RCC 7860 (cell line): ENCODE measurements around the gene DNAJC24.
"Not testable (repeated sequence)": the region's sequence is repeated elsewhere in the genome, so short reads cannot be mapped to it uniquely, and the experiment has no call there.

ENCODE experiments used
- DNase-seq: peaks from one replicate; pipeline ENCODE4 v3.0.0-alpha.2; 2015; ENCODE audit warnings: low spot score
- FAIRE-seq: peaks from 2 replicates; lab custom pipeline; 2012; peaks lifted over from hg19 to GRCh38; lab: Jason Lieb, UNC

The DNAJC24 gene, protein sequence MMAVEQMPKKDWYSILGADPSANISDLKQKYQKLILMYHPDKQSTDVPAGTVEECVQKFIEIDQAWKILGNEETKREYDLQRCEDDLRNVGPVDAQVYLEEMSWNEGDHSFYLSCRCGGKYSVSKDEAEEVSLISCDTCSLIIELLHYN

DNA sequence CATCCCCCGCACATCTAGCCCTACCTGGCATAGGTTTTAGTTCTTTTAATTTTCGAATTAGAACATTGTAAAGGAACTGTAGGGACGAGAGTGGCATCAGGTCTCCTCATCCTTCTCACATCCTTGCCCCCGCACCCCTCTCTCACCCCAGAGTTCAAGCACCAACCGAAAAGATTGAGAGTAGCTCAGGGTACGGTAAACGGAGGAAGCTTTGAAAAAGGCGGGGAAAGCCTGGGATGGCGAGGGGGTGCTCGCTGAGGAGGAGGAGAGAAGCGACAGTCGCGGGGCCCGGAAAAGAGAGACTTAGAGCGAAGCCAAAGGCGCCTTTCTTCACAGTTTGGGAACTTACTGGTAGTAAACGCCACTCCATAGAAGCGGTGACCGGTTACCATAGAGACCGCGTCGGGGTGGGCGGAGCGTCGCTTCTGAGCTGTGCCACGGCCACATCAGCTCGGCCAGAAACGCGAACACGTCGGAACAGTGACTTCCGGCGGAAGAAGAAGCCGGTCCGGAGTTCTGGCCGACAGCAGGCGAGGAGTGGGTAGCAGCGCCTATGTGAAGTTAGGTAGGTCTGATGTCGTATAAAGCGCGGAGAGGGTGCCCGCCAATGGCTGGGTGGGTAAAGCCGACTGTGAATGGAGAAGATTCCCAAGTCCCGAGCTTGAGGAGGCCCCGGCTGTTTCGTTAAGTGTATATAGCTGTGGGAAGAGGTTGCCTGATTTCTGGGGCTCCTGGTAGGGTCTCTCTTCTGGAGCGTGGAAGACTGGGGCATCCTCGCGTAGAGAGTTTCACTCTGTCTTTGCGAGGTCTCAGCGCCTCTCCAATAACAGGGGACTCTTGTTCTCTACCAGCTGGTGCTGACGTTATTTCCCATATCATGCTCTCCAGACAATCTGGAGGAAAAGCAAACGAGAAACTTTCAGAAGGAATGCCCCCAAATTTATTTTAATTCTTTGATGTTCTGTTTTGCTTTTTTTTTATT, at the start of gene DNAJC24, which contains the start of gene DCDC1:
DNAJC24 (plus strand) TSS at position 513 of the 982 bp plus-strand sequence. CDS start 889 bp downstream, outside the sequence.
DCDC1 (minus strand) TSS at position 392 of the 982 bp plus-strand sequence. CDS start 41,459 bp downstream, outside the sequence.
- peak; percentile 77 for DNase-seq
- peak; percentile 65 for FAIRE-seq

DNA sequence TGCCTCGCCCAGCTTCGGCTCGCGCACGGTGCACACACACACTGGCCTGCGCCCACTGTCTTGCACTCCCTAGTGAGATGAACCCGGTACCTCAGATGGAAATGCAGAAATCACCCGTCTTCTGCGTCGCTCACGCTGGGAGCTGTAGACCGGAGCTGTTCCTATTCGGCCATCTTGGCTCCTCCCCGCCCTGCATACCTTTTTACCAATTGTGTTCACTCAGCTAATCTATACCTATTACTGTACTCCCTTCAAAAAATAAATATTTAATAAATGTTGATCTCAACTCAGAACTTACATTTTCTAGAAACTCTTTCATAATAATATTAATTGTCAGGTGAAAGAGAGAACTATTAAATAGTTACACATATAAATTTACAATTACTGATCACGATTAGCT, 48.2 kb upstream of the DNAJC24 start:
- not testable (repeated sequence) for FAIRE-seq, DNase-seq

DNA sequence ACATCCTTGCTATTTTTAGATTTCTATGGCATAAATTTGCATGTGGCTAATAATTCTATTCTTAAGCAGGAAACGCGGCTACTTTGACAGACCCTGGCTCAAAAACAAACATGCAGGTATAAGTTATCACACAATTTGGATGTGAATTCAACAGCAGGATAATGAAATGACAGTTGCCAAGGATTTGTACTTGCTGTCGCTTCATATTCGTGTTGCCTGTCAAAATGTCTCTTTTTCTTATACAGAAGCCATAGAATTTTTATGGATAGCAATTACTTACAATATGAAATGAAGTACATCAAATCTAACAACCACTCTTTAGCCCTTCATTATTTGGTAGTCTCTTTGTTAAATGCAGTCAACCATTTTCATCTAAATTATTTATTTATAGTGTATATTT, 46.5 kb upstream of the DNAJC24 start:
- FAIRE-seq: no peak
- no peak for DNase-seq

DNA sequence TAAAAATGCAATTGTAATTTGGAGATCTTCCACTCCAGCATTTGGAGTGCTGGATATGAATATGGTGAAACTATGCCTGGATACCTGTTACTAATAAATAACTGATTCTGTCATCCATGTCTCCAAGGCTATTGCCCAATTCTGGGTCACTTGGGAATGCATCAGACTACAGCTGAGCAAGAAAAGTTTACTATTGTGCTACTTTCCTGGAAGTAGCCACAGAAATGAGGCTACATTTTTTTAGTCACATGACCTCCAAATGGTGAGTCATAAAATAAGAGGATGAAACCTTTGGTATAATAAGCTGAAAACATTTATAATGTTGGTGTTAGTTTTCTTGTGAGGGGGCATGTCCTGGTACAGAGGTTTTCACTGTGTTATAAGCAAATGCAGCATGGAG, 44.5 kb upstream of the DNAJC24 start:
- no peak for DNase-seq
- no peak for FAIRE-seq

DNA sequence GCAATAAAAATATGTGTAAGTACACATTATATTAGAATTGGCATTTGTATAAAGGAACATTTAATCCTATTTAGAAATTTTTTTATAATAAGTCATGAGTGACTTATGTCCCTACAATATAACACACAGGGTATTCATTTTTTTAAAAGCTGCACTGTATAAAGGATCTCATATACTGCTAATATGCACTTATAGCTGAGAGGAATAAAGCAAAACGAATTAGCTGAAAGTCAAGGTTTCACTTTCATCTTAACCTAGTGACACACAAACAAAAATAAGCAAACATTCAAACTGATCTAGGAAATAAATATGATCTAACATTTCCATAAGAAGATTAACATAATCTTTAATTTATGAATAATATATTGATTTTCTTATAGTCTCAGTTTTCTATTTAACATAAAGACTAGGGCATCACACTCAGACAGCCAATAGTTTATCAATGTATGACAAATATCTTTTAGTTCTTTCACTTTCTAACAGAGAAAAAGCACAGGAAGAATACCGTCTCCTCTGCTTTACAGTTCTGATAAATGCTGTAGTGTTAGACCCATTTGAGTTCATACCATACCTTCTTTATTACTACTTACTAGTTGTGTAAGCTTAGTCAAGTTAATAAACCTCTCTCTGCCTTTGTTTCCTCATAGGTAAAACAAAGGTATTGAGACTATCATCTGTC, 43.1 kb upstream of the DNAJC24 start:
- FAIRE-seq: no peak
- no peak for DNase-seq

DNA sequence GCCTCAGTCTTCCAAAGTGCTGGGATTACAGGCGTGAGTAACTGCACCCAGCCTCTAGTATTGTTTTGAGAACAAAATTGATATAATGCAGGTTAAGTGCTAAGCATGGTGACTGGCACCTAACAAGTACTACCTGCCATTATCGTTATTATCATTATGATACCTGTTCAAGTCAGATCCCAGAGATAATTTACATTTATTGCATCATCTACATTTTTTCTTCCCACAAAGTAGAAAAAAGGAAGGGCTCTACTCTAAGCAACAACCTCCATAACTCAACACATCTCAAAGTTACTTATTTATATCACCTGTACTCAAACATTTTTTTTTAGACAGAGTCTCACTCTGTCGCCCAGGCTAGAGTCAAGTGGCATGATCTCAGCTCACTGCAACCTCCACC, 42.2 kb upstream of the DNAJC24 start:
- DNase-seq (no peak), FAIRE-seq (no peak)

DNA sequence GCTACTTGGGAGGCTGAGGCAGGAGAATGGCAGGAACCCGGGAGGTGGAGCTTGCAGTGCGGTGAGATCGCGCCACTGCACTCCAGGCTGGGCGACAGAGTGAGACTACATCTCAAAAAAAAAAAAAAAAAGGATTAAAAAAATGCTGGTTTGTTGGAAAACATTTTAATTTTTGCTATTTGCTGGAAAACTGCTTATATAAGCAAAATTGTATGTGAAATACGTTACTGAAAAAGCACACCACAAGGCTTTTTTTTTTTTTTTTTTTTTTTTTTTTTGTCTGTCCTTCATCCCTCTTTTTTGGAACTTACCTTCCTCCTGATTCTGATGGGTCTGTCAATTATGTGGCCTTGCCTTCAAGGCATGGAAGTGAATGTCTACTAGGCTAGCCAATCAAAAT, 41.0 kb upstream of the DNAJC24 start:
- FAIRE-seq: no peak
- DNase-seq: no peak

DNA sequence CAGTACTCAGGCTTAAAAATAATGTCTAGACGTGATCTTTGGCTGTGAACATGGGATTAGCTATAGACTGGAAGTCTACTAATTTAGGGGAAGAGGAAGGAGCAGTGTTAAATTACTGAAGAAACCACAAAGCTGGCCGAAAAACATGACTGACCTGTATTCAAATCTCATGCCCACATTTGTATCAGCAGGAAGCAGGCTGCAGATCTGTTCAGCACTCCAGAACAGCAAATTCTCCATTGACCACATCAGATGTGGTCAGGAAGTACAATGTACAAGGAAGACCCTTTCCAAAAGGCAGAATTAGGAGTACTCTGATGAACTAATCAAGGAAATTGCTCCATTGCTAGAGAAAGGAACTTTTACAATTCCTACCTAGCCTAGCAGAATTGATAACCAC, 31.9 kb upstream of the DNAJC24 start:
- DNase-seq (no peak), FAIRE-seq (no peak)

DNA sequence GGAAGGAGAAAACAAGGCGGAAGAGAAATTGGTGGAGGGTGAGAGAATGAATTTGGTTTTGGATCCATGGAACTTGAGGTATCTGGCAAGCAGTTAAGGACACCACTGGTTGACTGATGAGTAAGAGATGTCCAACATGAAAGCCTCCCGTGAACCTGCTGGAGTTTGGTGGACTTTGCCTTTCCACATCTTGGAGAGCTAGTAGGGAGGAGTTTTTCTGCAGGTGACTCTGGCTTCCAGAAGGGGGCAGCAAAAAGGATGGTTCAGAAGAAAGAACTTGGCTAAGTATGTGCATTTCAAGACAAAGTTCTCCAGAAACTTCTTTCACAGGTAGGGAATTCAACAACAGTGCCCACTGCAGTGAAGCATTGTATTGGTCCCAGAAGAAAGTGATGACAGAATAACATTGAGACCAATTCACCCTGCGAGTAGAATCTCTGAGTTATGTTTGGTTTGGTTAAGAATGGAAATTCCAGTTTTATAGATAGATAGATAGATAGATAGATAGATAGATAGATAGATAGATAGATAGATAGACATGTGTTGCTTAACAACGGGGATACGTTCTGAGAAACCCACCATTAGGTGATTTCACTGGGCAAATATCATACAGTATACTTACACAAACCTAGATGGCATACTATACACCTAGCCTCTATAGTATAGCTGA, 28.6 kb upstream of the DNAJC24 start:
- no peak for FAIRE-seq
- peak; percentile 11 for DNase-seq

DNA sequence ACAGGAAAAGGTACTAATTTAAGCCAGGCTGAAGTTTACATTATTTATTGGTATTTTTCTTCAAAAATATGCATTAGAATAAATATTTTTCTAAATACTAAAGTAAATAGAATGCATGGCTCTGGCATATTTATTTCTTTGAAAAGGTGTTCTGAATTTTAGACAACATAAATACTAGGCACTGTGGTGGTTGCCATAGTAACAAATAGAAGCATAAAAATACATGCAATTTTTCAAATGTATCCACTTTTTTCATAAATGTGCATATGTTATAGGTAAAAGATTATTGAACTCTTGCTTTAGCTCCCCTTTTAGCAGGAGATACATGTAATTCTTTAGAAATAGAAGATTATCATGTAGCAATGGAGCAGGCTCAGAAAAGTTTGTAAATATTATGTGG, 18.5 kb upstream of the DNAJC24 start:
- FAIRE-seq (no peak), DNase-seq (no peak)

DNA sequence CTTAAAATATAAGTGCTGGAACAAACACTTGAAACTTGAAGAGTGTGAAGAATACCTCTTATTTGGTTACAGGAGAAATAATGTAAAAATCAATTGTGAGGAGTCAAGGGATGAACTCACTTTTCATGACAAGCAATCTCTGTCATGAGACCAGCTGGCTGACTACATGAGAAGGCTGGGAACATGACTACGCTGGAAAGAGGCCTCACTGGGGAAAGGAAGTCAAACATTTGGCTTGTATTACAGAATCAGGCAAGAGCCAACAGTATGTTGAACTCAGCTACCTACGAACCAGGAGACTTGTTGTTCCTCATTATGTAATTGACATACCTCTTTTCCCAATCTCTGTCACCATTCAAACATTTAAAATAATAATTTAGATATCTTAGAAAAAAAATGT, 14.5 kb upstream of the DNAJC24 start:
- no peak for FAIRE-seq
- DNase-seq: no peak

DNA sequence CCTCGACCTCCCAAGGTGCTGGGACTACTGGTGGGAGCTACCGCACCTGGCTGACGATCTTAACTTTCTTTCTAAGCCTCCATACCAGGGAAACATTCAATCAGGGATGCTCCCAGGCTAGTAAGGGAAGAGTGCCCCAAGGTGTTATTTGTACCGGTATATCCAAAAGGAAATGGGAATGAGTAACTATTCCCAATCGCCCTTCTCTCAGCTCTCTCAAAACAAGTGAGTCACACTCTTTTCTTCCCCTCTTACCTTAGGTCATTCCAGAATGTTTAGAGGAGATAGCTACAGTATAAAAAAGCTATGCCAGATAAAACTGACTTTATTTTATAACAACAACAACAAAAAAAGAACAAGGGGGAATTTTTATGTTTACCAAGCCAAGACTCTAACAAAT, 13.8 kb upstream of the DNAJC24 start:
- DNase-seq: no peak
- FAIRE-seq: no peak

DNA sequence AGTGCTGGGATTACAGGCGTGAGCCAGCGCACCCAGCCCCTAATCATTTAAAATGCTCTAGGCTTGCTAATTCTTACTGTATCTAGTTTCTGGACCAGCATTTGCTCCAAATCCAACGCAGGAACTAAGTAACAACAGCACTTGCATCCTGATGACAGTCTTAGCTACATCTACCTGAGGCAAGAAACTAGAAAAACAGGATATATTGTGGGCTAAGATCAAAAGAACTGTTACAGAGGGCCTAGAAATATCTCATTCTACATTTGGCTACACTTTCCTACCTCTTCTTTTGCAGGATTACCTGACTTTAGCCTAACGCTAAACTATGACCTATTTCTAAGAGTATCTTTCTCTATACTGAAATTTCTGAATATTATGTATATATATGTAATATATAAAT, 7.9 kb upstream of the DNAJC24 start:
- no peak for FAIRE-seq
- DNase-seq: no peak

DNA sequence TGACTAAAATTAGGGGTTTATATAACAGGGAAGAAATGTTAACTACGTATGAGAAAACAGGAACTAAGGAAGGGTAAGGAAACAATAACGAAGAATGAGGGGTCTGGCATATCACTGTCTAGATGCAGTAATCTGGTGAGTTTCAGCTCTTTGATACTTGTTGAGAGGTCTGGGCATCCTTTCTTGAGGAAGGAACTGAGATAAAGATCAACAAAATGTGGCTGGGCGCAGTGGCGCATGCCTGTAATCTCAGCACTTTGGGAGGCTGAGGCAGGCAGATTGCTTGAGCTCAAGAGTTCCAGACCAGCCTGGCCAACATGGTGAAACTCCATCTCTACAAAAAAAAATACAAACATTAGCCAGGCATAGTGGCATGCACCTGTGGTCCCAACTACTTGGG, 2.9 kb upstream of the DNAJC24 start:
- FAIRE-seq: no peak
- no peak for DNase-seq

DNA sequence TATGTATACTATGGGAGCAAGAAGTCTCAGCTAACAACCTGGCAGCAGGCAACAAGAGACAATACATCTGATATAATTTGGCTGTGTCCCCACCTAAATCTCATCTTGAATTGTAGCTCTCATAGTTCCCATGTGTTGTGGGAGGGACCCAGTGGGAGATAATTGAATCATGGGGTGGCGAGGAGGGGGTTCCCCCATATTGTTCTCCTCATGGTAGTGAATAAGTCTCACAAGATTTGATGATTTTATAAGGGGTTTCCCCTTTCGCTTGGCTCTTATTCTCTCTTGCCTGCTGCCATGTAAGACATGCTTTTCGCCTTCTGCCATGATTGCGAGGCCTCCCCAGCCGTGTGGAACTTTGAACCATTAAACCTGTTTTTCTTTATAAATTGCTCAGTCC, 6.2 kb downstream of the DNAJC24 start:
- FAIRE-seq (no peak), DNase-seq (no peak)

DNA sequence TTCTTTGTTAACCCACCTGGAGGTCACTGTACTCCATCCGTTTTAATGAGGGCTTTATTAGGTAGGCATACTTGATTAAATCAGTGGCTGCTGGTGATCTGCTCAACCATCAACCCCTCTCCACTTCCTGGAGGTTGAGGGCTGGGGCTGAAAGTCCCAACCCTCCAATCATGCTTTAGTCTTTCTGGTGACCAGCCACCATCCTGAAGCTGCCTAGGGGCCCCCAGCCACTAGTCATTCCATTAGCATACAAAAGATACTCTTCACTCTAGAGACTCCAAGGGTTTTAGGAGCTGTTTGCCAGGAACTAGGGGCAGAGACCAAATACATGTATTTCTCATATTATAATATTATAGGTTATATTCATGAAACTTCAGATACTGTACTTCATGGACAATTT, 13.5 kb downstream of the DNAJC24 start:
- FAIRE-seq: no peak
- no peak for DNase-seq

DNA sequence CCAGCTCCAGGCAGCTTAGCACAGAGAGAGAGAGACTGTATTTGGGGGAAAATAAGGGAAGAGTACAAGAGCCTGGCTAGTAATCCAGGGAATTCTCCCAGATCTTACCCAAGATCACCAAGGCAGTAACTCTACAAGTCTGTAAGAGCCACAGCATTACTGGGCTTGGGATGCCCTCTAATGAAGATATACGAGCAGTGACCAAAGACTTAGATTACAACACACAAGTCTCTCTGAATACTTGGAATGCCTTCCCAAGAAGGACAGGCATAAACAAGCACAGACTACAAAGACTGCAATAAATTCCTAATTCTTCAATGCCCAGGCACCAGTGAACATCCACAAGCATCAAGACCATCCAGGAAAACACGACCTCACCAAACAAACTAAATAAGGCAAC, 17.7 kb downstream of the DNAJC24 start:
- no peak for DNase-seq

DNA sequence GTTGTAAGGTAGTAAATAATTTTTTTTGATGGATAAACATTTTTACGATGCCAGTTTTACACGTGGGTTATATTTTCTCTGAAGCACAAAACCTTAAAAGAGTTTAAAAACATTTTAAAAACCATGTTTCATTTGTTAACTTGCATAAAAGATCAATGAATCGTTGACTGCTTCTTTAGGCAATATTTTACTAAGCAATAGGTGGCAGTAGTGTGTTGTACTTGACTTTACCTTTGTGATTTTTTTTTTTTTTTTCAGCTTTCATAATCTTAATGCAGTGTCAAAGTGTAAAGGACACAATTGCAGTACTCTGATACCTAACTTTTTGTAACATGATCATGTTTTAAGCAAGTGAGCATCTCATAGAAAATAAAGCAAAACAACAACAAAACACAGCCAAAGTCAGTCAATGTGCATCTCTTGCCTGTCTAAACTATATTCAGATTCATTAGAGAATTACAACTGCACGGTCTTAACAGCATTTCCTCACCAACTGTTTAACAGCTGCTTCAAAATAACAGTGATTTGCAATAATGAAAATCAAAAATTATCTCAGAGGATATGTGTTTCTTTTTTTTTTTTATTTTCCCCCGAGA, 27.7 kb downstream of the DNAJC24 start:
- FAIRE-seq: peak; percentile 63
- DNase-seq: peak; percentile 7

More for the DNA sequence above, 17.7 kb downstream of the DNAJC24 start:
- FAIRE-seq: no peak

DNA sequence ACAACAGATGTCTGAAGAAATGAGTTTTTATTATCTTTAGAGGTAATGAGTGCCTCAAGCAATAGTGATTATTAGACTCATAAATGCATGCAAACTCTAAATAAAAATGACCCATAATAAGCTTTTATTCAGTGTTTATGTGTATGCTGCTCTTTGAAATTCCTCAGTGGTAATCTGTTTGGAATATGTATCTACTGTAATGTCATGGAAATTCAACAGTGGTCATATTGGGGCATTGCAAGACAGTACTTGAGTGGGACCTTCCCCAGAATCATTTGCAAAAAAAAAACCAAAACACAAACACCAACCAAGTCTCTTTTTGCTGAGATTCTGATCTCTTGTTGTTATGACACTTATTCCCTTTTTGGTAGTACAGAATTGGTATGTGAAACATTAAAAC, 35.0 kb downstream of the DNAJC24 start:
- FAIRE-seq (no peak), DNase-seq (no peak)

DNA sequence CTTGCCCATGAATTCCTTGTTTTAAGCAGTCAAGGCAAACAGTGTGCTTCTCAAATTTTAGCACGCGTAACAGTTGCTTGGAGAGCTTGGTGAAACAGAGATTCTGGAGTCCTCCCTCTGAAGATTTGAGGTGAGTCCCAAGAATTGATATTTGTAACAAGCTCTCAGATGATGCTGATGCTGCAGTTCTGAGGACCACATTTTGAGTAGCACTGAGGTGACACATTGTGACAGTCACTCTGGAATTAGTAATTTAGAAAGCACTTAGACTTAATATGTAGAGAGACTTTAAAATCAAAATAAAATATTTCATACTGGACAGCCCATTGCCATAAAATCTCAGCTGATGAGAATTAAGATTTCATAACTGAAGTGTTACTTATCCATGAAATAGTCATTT, 38.5 kb downstream of the DNAJC24 start:
- FAIRE-seq (no peak), DNase-seq (no peak)

DNA sequence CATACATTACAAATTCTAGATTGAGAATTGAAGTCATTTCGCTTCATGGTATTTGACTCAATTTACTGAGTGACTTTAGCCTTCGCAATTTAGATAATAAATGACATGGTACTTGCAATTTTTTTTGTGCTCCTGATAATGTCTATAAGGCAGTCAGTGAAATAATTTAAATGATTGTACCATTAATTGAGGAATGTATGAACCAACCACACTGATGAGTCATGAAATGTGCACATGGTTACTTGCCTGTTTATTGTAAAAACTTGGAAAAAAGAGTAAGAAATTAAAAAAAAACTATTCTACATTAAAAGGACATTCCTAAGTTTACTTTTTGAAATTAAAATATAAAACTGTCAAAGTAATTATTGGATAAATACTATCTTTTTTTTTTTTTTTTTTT, 43.3 kb downstream of the DNAJC24 start:
- DNase-seq (no peak), FAIRE-seq (no peak)
